HFFc6 (cell line): ENCODE results near the gene ATP6V1C2. TPM values are rescaled to one million over a fixed set of nuclear protein-coding genes. Genes with fewer than 3 reads are reported as not detected.

Source experiments
- DNase-seq: peaks from one replicate; pipeline ENCODE4 v3.0.0-alpha.2; 2018
- H3K27ac Mint-ChIP-seq: 2 replicates; pipeline ENCODE4 v1.8.0; 2020; ENCODE audit warnings: mild to moderate bottlenecking, mixed read lengths
- H3K27me3 Mint-ChIP-seq: 2 replicates; pipeline ENCODE4 v1.8.0; 2021; ENCODE audit warnings: mild to moderate bottlenecking, moderate library complexity, mixed read lengths; ENCODE audit not compliant: insufficient read depth
- H3K36me3 Mint-ChIP-seq: 2 replicates; pipeline ENCODE4 v1.8.0; 2021; ENCODE audit warnings: low read depth, mixed read lengths
- H3K4me1 Mint-ChIP-seq: 2 replicates; pipeline ENCODE4 v1.8.0; 2020; ENCODE audit warnings: low read depth, mixed read lengths
- H3K4me3 Mint-ChIP-seq: 2 replicates; pipeline ENCODE4 v1.8.0; 2020; ENCODE audit warnings: mild to moderate bottlenecking, moderate library complexity, mixed read lengths
- H3K9me3 Mint-ChIP-seq: 2 replicates; pipeline ENCODE4 v1.8.0; 2020; ENCODE audit warnings: mild to moderate bottlenecking, mixed read lengths
- total RNA-seq, 6 experiments: library from RNA; stranded (reverse); fragmentation: NEBNext Ultra II Directional; extraction: Animal tissue kit (Norgen Biotek cat#: 25700); gene quantifications; 2 replicates in 1 of 6; 3 replicates in 5 of 6; pipeline ENCODE4 v1.2.3, GENCODE V29; 2021
- TF ChIP-seq, protein P1 (sequence below): fragments of 200-600 bp; sonication (generic); IDR thresholded peaks from 2 replicates; pipeline ENCODE4 v1.5.0; 2021; ENCODE audit warnings: antibody characterized with exemption, mild to moderate bottlenecking

The ATP6V1C2 gene
- total RNA-seq, 6 experiments from 2014 or later, result not detected

DNA sequence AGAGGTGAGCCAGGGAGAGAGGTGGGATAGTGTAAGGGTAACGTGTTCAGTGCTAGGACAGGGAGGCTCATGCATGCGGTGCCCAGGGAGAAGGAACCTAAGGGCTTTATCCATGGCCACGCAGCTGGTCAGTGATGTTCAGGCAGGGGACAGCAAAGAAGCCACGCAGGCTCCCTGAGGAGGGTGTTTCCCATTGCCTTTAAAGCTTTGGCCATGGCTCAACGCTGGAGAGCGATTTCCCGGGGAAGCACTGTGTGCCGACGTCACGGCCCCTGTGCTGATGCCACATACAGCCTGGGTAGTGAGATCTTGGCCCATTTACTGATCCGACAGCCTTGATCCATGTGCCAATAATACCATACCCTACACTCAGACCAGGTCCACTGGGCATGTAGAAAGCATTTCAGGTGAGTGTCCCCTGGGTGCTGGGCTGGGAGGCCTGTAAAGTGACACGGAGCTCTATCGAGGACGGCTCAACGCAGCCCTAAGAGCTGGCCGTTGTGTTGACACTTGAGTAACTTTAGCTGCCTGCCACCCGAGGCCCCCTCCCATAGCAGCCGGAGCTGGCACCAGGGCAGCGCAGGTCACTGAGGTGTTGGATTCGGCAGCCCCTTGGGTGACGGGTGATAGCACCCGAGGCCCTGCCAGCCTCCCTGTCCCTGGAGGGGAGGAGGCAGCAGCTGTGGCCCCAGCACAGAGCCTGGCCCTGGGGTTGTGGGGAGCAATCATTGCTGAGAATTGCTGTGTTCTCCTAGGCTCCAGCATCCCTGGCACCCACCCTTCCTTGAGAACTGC lies 49.7 kb downstream of the ATP6V1C2 start:
- Mint-ChIP-seq H3K4me3 (no peak overlapping the region), H3K4me1 (no peaks in the 10 kb centered on the region), H3K27ac (no peak overlapping the region), H3K27me3 (peaks cover 16% of the 10 kb centered on the region), H3K36me3 (no peaks in the 10 kb centered on the region), H3K9me3 (no peaks in the 10 kb centered on the region)
- TF ChIP-seq, protein P1, sequence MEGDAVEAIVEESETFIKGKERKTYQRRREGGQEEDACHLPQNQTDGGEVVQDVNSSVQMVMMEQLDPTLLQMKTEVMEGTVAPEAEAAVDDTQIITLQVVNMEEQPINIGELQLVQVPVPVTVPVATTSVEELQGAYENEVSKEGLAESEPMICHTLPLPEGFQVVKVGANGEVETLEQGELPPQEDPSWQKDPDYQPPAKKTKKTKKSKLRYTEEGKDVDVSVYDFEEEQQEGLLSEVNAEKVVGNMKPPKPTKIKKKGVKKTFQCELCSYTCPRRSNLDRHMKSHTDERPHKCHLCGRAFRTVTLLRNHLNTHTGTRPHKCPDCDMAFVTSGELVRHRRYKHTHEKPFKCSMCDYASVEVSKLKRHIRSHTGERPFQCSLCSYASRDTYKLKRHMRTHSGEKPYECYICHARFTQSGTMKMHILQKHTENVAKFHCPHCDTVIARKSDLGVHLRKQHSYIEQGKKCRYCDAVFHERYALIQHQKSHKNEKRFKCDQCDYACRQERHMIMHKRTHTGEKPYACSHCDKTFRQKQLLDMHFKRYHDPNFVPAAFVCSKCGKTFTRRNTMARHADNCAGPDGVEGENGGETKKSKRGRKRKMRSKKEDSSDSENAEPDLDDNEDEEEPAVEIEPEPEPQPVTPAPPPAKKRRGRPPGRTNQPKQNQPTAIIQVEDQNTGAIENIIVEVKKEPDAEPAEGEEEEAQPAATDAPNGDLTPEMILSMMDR, result no peak
- DNase-seq, result no peak

DNA sequence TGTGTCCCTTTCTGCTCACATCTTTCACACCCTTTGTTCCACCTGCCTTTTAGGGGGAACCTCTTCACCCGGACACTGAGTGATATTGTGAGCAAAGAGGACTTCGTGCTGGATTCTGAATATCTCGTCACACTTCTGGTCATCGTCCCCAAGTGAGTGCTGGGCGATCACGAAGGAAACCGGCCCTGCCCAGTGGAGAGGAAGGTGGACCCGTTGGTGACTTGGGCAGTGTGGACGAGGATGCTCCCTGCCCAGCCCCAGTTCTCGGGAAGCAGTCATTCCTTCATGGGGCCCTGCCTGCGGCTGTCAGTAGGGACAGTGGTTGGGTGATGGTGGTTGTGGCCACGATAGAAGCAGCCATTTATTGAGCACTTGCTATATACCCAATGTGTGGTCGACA lies 50.4 kb downstream of the ATP6V1C2 start:
- no peaks in the 10 kb centered on the region for H3K36me3 Mint-ChIP-seq
- peaks cover 16% of the 10 kb centered on the region for H3K27me3 Mint-ChIP-seq
- no peaks in the 10 kb centered on the region for H3K9me3 Mint-ChIP-seq
- H3K4me3 Mint-ChIP-seq, result no peak overlapping the region
- DNase-seq, result no peak
- H3K4me1 Mint-ChIP-seq, result no peaks in the 10 kb centered on the region
- TF ChIP-seq, protein P1, result no peak
- H3K27ac Mint-ChIP-seq, result no peak overlapping the region

DNA sequence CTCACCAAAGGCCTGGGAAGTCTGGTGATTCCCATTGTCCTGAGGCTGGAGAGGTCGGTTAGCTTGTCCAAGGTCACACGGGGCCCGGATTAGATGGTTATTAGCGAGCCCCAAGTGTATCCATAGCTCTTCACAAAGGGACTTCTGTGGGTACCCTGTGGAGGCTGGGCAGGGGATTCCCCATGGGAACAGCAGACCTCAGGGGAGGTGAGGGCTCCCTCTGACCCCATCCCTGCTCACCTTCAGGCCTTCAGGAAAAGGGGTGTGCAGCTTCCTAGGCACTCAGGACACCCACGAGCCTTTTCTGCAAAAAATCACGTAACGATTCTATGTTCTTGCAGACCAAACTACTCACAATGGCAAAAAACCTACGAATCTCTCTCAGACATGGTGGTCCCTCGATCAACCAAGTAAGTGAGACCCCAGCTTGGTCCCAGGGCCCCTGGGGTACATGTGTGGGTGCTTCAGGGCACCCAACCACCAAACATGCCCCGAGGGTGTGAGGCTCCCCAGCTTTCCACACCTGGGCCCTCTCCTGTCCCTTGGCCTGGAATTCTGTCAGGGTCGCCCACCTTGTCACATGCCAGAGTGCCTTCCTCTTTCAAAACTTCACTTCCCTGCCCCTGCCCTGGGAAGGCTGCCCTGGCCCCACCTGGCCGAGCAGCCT lies 50.9 kb downstream of the ATP6V1C2 start:
- peaks cover 16% of the 10 kb centered on the region for H3K27me3 Mint-ChIP-seq
- no peak for DNase-seq
- H3K27ac Mint-ChIP-seq, result no peak overlapping the region
- no peaks in the 10 kb centered on the region for H3K4me1 Mint-ChIP-seq
- no peaks in the 10 kb centered on the region for H3K36me3 Mint-ChIP-seq
- TF ChIP-seq, protein P1, result no peak
- H3K9me3 Mint-ChIP-seq, result no peaks in the 10 kb centered on the region
- H3K4me3 Mint-ChIP-seq, result no peak overlapping the region

DNA sequence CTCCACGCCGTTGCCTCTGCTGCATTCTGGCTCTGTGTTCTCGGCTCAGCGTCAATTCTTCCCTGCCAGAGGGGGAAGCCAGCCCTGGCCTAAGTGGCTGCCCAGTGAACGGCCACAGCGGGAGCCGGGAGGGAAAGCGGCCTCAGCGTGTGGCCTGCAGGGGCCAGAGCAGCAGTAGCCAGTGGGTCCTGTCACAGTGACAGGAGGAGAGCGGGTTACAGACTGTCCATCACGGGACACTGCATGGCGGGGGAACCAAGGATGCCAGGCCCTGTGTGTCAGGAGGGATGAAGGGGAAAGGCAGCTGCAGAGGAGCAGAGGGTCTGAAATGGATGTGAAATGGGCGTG lies 51.4 kb downstream of the ATP6V1C2 start:
- Mint-ChIP-seq H3K27me3 (peaks cover 16% of the 10 kb centered on the region), H3K36me3 (no peaks in the 10 kb centered on the region), H3K27ac (no peak overlapping the region), H3K4me1 (no peaks in the 10 kb centered on the region), H3K9me3 (no peaks in the 10 kb centered on the region), H3K4me3 (no peak overlapping the region)
- TF ChIP-seq, protein P1, result no peak
- DNase-seq, result no peak

DNA sequence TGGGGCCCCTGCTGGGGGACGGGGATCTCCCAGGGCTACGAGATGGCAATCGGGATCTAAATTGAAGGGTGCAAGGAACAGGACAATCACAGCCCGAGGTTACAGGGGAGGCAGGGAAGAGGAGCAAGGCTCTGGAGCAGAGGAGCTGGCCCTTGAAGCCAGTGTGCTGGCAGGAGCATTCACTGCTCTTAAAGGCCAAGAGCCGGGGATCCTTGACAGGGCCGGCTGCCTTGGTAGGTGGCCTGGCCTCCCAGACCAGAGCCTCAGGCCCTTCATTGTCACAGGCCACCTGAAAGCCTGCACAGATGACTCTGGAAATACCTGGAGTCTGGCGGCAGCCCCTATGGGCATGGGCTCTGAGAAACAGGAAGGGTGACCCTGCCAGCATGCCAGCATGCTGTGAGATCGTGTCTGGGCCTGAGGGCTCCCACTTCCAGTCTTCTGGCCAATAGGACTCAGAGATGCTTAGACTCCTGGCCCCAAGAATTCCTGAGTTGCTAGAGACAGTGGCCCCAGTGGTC lies 52.5 kb downstream of the ATP6V1C2 start:
- peaks cover 11% of the 10 kb centered on the region for H3K27me3 Mint-ChIP-seq
- TF ChIP-seq, protein P1, result no peak
- no peak for DNase-seq
- no peaks in the 10 kb centered on the region for H3K4me1 Mint-ChIP-seq
- H3K9me3 Mint-ChIP-seq, result no peaks in the 10 kb centered on the region
- H3K4me3 Mint-ChIP-seq, result no peak overlapping the region
- H3K36me3 Mint-ChIP-seq, result no peaks in the 10 kb centered on the region
- no peak overlapping the region for H3K27ac Mint-ChIP-seq
